Epithelial cell of proximal tubule (primary cell): ENCODE results near the gene CCDC192. TPM values are rescaled to one million over a fixed set of nuclear protein-coding genes. Genes with fewer than 3 reads are reported as not detected.
A peak's percentile ranks its signal among the peaks of the same experiment; 100 is the strongest.
"Not testable (repeated sequence)": the region's sequence is repeated elsewhere in the genome, so short reads cannot be mapped to it uniquely, and the experiment has no call there.

Experiments
- DNase-seq: peaks from one replicate; pipeline ENCODE4 v3.0.0-alpha.2; 2011; ENCODE audit warnings: low read depth
- H3K4me3 ChIP-seq: 2 replicates; pipeline ENCODE4 v1.5.1; 2011; ENCODE audit warnings: low read depth, mild to moderate bottlenecking, low read length
- CTCF ChIP-seq: conservative IDR thresholded peaks from 2 replicates; pipeline ENCODE4 v1.5.1; 2012; ENCODE audit warnings: low read depth, mild to moderate bottlenecking, low read length
- total RNA-seq: library from RNA; depleted of rRNA; stranded (reverse); fragments of >200 nt; gene quantifications from 2 replicates; pipeline ENCODE4 v1.2.3, GENCODE V29; 2015

CCDC192 gene
- total RNA-seq, 1 donor from 2014 or later = not detected

DNA sequence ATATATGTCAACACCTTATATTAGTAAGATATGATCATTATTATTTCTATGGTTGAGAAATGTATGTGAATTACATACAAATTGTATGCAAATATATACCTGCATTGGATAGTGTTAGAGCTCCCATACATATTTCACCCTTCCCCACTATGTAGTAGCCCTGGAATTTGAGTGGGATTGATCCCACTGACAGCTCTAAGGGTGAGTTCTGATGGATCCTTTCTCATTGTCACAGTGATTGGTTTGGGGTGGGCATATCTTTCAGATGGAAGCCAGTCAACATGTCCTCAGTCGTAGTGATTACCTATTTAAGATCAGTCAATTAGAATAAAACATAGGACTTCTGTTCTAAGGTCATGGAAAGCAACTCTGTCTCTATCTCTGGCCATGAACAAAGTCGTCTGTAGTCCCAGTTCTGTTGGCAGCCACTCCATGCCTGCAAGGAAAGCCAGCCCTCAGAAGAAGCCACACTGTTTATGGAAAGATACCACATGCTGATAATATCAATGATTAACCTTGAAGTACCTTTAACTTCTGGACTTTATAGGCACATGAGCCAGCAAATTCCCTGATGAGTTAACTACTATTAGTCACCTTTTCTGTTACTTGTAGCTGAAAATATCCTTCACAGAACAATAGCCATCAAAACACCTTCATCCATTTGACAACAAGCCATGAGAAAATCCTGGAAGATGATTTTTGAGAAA, 5.1 kb upstream of the CCDC192 start:
- no peak overlapping the region for H3K4me3 ChIP-seq
- TF ChIP-seq CTCF = no peak
- DNase-seq = peak; percentile 80

- DNase-seq = no peak
- TF ChIP-seq CTCF = no peak
- no peak overlapping the region for H3K4me3 ChIP-seq
These were observed 3.8 kb upstream of the CCDC192 start for GRCh38 chr5:127699416-127699815.

GRCh38 chr5:127700237-127700766, 2.9 kb upstream of the CCDC192 start:
- H3K4me3 ChIP-seq = no peak overlapping the region
- no peak for TF ChIP-seq CTCF
- no peak for DNase-seq

DNA sequence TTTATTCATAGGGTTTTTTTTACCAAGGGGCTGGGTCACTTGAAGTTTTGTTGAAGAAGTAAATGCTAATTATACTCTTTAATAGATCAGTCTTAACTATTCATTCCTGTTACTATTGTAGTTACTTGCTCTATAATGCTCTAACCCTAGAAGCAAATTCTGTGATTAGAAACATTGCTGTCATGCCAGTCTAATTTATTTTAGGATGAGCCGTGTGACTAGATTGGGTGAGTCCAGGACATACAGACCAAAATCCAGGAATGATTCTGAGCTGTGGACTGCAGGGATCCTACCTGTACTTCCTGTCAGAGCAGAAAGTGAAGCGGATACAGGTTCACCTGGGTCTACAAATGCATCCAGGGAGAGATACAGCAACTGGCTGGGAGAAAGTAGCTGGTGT, 757 bp upstream of the CCDC192 start:
- H3K4me3 ChIP-seq = no peak overlapping the region
- no peak for TF ChIP-seq CTCF
- DNase-seq = no peak

- DNase-seq = no peak
- TF ChIP-seq CTCF = no peak
- no peak overlapping the region for H3K4me3 ChIP-seq
These were observed 2.1 kb downstream of the CCDC192 start for GRCh38 chr5:127705120-127705892.

- H3K4me3 ChIP-seq = no peak overlapping the region
- TF ChIP-seq CTCF = no peak
- DNase-seq = no peak
These were observed 3.5 kb downstream of the CCDC192 start for GRCh38 chr5:127706691-127707090.

- no peak for TF ChIP-seq CTCF
- no peak overlapping the region for H3K4me3 ChIP-seq
- no peak for DNase-seq
These were observed 4.0 kb downstream of the CCDC192 start for GRCh38 chr5:127707209-127707608.

GRCh38 chr5:127713083-127713482, 9.9 kb downstream of the CCDC192 start:
- H3K4me3 ChIP-seq, DNase-seq: not testable (repeated sequence)
